Peyer's patch (tissue), 4 donors: ENCODE measurements around the gene BPIFA2. TPM values are rescaled to one million over a fixed set of nuclear protein-coding genes. Genes with fewer than 3 reads are reported as not detected.

Experiments
- DNase-seq, 3 donors: peaks; one replicate each; pipeline ENCODE4 v3.0.0-alpha.2; 2017 to 2019
- H3K27ac ChIP-seq, 4 donors: fragments of 200-600 bp; sonication (generic); one replicate each; pipeline ENCODE4 v1.5.1; 2016 to 2019
- H3K27me3 ChIP-seq, 2 donors: fragments of 200-600 bp; sonication (generic); one replicate each; pipeline ENCODE4 v1.5.1; 2019
- H3K36me3 ChIP-seq, 3 donors: fragments of 200-600 bp; sonication (generic); one replicate each; pipeline ENCODE4 v1.5.1; 2016 to 2019
- H3K4me1 ChIP-seq, 4 donors: fragments of 200-600 bp; sonication (generic); one replicate each; pipeline ENCODE4 v1.5.1; 2016 to 2019
- H3K4me3 ChIP-seq, 4 donors: fragments of 200-600 bp; sonication (generic); 1 replicate in 3 of 4; 2 replicates in 1 of 4; pipeline ENCODE4 v1.5.1; 2016 to 2019; ENCODE audit warnings: mild to moderate bottlenecking in 1 of 4
- H3K9me3 ChIP-seq, 4 donors: fragments of 200-600 bp; sonication (generic); one replicate each; pipeline ENCODE4 v1.5.1; 2016 to 2019; ENCODE audit warnings: mild to moderate bottlenecking in 1 of 4
- POLR2A ChIP-seq, 2 donors: fragments of 450-650 bp; IDR thresholded peaks; one replicate each; pipeline ENCODE4 v1.5.1; 2017; ENCODE audit warnings: antibody characterized with exemption in 2 of 2, mild to moderate bottlenecking in 2 of 2, moderate library complexity in 2 of 2
- total RNA-seq, 4 donors: library from RNA; depleted of rRNA; stranded (reverse); fragments of >200 nt; gene quantifications; one replicate each; pipeline ENCODE4 v1.1.0, GENCODE V29; 2016
- TF ChIP-seq, protein P1 (sequence below), 6 experiments: fragments of 450-650 bp in 4 of 6; fragments of 200-600 bp in 2 of 6; sonication (generic) in 1 of 6; IDR thresholded peaks; one replicate each; pipeline ENCODE4 v1.5.1; 2017 to 2019; ENCODE audit warnings: antibody characterized with exemption in 6 of 6, mild to moderate bottlenecking in 3 of 6, moderate library complexity in 1 of 6

Gene BPIFA2
- total RNA-seq, 4 donors from 2014 or later: not detected

DNA sequence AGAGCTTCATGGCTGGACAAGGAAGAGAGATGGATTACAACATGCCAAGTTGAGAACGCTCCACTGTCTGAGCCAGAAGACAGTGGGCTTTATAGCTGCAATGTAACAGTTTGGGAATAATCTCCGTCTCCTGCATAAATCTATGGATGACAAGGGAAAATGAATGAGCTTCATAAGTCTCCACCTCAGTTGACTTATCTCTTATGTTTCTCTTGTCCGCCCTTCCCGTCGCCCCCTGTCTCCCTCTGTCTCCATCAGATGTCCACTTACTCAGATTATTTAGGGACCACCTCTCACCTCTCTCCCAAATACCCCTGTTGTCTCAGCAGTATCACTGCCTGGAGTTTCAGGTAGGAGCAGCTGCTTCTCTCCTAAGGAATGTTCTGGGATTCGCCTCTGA, 13.7 kb upstream of the BPIFA2 start:
- H3K36me3 ChIP-seq: no peaks in the 10 kb centered on the region
- TF ChIP-seq POLR2A (IDR thresholded peaks at IDR 0.05): no peak
- TF ChIP-seq, protein P1, sequence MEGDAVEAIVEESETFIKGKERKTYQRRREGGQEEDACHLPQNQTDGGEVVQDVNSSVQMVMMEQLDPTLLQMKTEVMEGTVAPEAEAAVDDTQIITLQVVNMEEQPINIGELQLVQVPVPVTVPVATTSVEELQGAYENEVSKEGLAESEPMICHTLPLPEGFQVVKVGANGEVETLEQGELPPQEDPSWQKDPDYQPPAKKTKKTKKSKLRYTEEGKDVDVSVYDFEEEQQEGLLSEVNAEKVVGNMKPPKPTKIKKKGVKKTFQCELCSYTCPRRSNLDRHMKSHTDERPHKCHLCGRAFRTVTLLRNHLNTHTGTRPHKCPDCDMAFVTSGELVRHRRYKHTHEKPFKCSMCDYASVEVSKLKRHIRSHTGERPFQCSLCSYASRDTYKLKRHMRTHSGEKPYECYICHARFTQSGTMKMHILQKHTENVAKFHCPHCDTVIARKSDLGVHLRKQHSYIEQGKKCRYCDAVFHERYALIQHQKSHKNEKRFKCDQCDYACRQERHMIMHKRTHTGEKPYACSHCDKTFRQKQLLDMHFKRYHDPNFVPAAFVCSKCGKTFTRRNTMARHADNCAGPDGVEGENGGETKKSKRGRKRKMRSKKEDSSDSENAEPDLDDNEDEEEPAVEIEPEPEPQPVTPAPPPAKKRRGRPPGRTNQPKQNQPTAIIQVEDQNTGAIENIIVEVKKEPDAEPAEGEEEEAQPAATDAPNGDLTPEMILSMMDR (IDR thresholded peaks at IDR 0.05): no peak
- no peaks in the 10 kb centered on the region for H3K9me3 ChIP-seq
- H3K4me1 ChIP-seq: no peaks in the 10 kb centered on the region
- H3K27me3 ChIP-seq: no peaks in the 10 kb centered on the region
- H3K27ac ChIP-seq: no peak overlapping the region
- no peak overlapping the region for H3K4me3 ChIP-seq
- DNase-seq: no peak

DNA sequence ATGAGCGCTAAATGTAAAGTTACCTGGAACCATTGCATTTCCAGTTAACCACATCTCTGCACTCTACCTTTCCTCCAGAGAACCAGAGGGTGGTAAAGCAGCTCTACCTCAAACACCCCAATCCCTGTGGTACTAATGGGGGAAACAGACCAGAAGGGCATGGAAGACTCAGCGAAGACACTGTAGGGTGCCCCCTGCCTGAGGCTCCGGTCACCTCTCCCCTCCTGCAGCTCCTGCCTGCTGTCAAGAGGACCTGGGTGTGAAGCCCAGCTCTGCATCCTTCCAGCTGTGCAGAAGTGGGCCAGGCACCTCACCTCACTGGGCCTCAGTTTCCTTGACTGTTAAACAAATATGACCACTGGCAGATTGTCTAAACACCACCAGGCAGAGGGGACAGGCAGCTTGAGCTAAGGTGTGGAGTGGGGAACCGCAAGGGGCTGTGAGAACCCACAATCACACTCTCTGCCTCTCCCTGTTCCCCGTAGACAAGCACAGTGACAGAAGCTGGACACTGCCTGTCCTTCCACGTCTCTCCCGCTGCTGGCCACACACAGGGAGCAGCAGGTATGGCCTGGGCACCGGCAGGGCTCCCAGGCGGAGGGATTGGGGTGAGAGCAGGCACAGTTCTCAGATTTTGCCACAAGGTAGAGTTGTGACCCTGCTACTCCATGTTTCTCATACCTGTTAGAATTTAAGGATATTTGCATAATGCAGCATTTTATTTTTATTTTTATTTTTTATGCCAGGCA, 9.1 kb upstream of the BPIFA2 start:
- TF ChIP-seq, protein P1 (IDR thresholded peaks at IDR 0.05): no peak
- no peak for TF ChIP-seq POLR2A (IDR thresholded peaks at IDR 0.05)
- no peak for DNase-seq
- Histone ChIP-seq H3K36me3 (no peaks in the 10 kb centered on the region), H3K27ac (no peak overlapping the region), H3K27me3 (no peaks in the 10 kb centered on the region), H3K4me1 (no peaks in the 10 kb centered on the region), H3K4me3 (no peak overlapping the region), H3K9me3 (no peaks in the 10 kb centered on the region)

DNA sequence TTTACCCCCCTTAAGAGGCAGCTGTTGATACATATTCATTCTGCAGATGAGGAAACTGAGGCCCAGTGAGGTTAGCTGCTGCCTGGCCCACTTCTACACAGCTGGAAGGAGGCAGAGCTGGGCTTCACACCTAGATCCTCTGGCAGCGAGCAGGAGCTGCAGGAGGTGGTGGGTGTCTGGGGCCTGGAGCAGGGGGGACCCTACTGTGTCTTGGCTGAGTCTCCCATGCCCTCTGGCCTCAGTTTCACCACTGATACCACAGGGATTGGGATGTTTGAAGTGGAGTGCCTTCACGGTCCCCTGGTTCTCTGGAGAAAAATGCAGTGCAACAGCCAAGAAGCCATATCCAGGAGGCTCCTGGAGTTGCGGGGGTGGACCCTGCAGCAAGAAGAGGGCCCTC, 8.2 kb upstream of the BPIFA2 start:
- DNase-seq: no peak
- no peaks in the 10 kb centered on the region for H3K4me1 ChIP-seq
- TF ChIP-seq, protein P1 (IDR thresholded peaks at IDR 0.05): no peak
- TF ChIP-seq POLR2A (IDR thresholded peaks at IDR 0.05): no peak
- H3K27me3 ChIP-seq: no peaks in the 10 kb centered on the region
- H3K36me3 ChIP-seq: no peaks in the 10 kb centered on the region
- no peaks in the 10 kb centered on the region for H3K9me3 ChIP-seq
- H3K27ac ChIP-seq: no peak overlapping the region
- H3K4me3 ChIP-seq: no peak overlapping the region

DNA sequence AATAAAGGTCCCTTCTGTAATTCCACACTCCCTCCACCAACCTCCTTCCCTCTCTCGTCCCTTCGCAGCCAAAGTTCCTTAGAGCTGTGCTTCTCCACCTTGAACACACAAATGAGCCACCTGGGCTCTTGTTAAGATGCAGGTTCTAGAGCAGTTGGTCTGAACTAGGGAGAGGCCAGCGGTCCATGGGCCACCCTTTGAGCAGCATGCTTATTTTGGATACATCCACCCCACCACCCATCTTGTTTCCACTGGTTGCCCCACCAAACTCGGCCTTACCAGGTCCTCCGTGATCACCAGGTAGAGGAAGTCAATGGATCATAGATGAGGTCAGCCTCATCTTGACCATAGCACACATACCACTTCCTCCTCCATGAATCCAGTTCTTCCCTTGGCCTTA, 7.3 kb upstream of the BPIFA2 start:
- DNase-seq: no peak
- H3K9me3 ChIP-seq: no peaks in the 10 kb centered on the region
- no peak overlapping the region for H3K27ac ChIP-seq
- no peak for TF ChIP-seq POLR2A (IDR thresholded peaks at IDR 0.05)
- TF ChIP-seq, protein P1 (IDR thresholded peaks at IDR 0.05): no peak
- no peak overlapping the region for H3K4me3 ChIP-seq
- H3K27me3 ChIP-seq: no peaks in the 10 kb centered on the region
- H3K4me1 ChIP-seq: no peaks in the 10 kb centered on the region
- H3K36me3 ChIP-seq: no peaks in the 10 kb centered on the region

DNA sequence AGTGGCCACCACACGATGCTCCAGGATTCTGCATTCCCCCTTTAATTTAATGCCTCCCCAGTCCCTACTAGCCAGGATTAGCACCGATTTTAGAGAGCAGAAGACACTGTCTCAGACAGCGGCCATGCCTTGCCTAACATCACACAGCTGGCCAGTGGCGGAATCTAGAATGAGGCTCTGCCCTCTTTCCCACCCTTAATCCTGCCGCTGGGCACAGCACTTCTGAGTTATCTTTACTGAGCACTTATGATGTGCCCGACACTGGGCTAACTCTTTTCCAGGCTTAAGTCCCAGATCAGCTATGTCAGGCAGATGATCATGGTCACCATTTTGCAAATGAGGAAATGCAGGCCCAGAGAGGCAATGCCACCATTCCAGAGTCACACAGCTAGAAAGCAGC, 5.6 kb upstream of the BPIFA2 start:
- H3K9me3 ChIP-seq: no peaks in the 10 kb centered on the region
- H3K36me3 ChIP-seq: no peaks in the 10 kb centered on the region
- DNase-seq: no peak
- no peak overlapping the region for H3K4me3 ChIP-seq
- no peaks in the 10 kb centered on the region for H3K4me1 ChIP-seq
- TF ChIP-seq, protein P1 (IDR thresholded peaks at IDR 0.05): no peak
- no peak for TF ChIP-seq POLR2A (IDR thresholded peaks at IDR 0.05)
- no peaks in the 10 kb centered on the region for H3K27me3 ChIP-seq
- H3K27ac ChIP-seq: no peak overlapping the region
